CD4-positive, alpha-beta T cell treated with Interleukin-12 subunit alpha and Interleukin-12 subunit beta, for 1 hour (primary cell): ENCODE data around the gene FKBP5.

ENCODE experiments used
- DNase-seq: peaks from one replicate; pipeline ENCODE4 v3.0.0-alpha.2; 2020

Gene FKBP5

GRCh38 chr6:35532126-35532525 lies 156.6 kb downstream of the FKBP5 start:
- no peak for DNase-seq

- DNase-seq: no peak
These were observed 164.2 kb downstream of the FKBP5 start for GRCh38 chr6:35524380-35525020.
